ENCODE measurements around the gene PACSIN1.

PACSIN1 gene

GRCh38 chr6:34465531-34466241 is at the start of gene PACSIN1:
PACSIN1 (plus strand) TSS chr6:34466076; CDS start chr6:34526306, 60,230 bp downstream.
- no peak for DNase-seq

- no peak for DNase-seq
These were observed 49.0 kb upstream of the PACSIN1 start for GRCh38 chr6:34416877-34417371.

GRCh38 chr6:34418367-34418766 is 47.5 kb upstream of the PACSIN1 start:
- DNase-seq, result no peak

GRCh38 chr6:34423254-34423653 is 42.6 kb upstream of the PACSIN1 start:
- no peak for DNase-seq

- no peak for DNase-seq
These were observed 41.4 kb upstream of the PACSIN1 start for GRCh38 chr6:34424200-34425131.

GRCh38 chr6:34425132-34425497 is 40.8 kb upstream of the PACSIN1 start:
- no peak for DNase-seq

GRCh38 chr6:34425498-34426410 is 40.1 kb upstream of the PACSIN1 start, which contains the start of gene RPS10:
RPS10 (minus strand) TSS chr6:34426069; CDS start chr6:34425221, 848 bp downstream.
- DNase-seq, result peak; percentile 68

- no peak for DNase-seq
These were observed 30.0 kb upstream of the PACSIN1 start for GRCh38 chr6:34435916-34436315.

- no peak for DNase-seq
These were observed 28.9 kb upstream of the PACSIN1 start for GRCh38 chr6:34436803-34437643.

- no peak for DNase-seq
These were observed 28.3 kb upstream of the PACSIN1 start for GRCh38 chr6:34437644-34437970.

GRCh38 chr6:34438705-34439104 is 27.2 kb upstream of the PACSIN1 start:
- no peak for DNase-seq

- no peak for DNase-seq
These were observed 26.4 kb upstream of the PACSIN1 start for GRCh38 chr6:34439442-34439841.

- DNase-seq, result no peak
These were observed 24.4 kb upstream of the PACSIN1 start for GRCh38 chr6:34441526-34441925.

GRCh38 chr6:34445313-34445860 is 20.5 kb upstream of the PACSIN1 start:
- DNase-seq, result no peak

- DNase-seq, result no peak
These were observed 18.5 kb upstream of the PACSIN1 start for GRCh38 chr6:34447386-34447785.

- no peak for DNase-seq
These were observed 18.0 kb upstream of the PACSIN1 start for GRCh38 chr6:34447910-34448309.

- DNase-seq, result no peak
These were observed 14.7 kb upstream of the PACSIN1 start for GRCh38 chr6:34451192-34451591.

- DNase-seq, result no peak
These were observed 10.0 kb upstream of the PACSIN1 start for GRCh38 chr6:34455831-34456230.

GRCh38 chr6:34457382-34457741 is 8.5 kb upstream of the PACSIN1 start:
- no peak for DNase-seq

- DNase-seq, result no peak
These were observed 7.8 kb upstream of the PACSIN1 start for GRCh38 chr6:34457742-34458735.

Measured in GF-D8 (cell line).